HG03108 (cell line): ENCODE results near the gene GALNT18.

Experiments used
- ATAC-seq: cut with Tn5 transposase; IDR thresholded peaks from one replicate; pipeline ENCODE4 v1.9.1; 2021; ENCODE audit warnings: moderate library complexity; ENCODE audit not compliant: unreplicated experiment

GALNT18 gene

DNA sequence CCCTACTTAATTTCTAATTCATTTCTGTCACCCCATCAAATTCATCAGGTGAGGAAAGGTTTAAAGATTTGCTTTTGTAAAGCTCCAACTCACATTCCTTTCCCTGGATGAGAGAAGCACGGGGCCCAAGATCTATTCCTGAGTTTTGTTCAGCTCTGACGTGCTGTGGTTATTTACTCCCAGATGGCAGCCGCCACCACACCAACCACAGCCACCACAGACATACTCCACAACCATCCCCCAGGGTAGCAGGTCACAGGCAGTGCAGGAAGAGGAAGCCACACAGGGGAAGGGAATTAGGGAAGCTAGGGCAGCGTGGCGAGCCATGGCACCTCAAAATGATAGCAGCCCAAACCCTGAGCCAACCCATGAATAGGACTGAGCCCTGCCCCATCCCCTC lies 205.3 kb downstream of the GALNT18 start:
- ATAC-seq = no peak

DNA sequence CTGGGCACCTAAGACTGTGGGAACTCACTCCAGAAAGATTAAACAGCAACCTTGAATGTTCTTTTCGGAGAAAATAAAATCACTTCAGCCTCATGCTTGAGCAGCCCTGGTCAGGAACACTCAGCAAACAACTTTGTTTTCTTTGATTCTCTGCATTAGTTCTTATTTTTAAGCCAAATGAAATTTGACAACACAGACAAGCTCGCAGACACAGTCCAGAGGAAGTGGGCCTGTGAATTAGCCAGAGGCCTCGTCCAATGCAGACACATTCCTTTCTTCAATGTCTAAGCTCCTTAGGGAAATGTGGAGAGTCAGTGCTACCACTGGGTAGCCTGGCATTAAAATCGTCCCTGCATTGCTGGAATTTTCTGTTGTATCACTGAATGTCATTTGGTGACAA lies 205.9 kb downstream of the GALNT18 start:
- ATAC-seq = no peak

- ATAC-seq = no peak
Observed at GRCh38 chr11:11414996-11415395, 206.8 kb downstream of the GALNT18 start.

GRCh38 chr11:11413776-11414175 lies 208.0 kb downstream of the GALNT18 start:
- no peak for ATAC-seq

DNA sequence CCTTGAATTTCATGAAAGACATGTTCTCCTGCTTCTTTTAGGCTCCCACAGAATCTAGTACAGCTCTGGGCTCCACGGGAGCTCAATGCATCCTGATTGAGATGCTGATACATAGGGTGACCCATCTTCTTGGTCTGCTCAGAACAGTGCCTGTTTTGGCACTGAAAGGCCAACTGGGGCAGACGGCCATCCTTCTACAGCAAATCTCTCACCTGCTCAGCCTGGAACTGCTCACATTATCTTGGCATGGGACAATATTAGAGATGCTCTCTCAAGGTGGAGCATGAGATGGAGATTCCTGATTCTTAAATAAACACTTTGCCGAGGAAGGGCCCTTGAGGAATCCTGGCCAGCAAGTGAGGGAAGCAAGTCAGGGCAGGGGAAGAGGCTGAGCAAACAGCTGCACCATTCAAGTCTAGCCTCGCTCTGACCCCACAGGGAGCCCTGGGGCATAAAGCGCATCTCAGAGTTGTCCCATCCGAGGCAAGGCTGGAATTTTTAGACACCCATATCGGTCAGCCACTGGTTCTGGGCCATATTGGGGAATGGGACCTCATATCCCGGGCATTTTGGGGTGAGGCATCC lies 210.3 kb downstream of the GALNT18 start:
- ATAC-seq = no peak

GRCh38 chr11:11409901-11410300 lies 211.9 kb downstream of the GALNT18 start:
- no peak for ATAC-seq

GRCh38 chr11:11409224-11409623 lies 212.6 kb downstream of the GALNT18 start:
- ATAC-seq = no peak

DNA sequence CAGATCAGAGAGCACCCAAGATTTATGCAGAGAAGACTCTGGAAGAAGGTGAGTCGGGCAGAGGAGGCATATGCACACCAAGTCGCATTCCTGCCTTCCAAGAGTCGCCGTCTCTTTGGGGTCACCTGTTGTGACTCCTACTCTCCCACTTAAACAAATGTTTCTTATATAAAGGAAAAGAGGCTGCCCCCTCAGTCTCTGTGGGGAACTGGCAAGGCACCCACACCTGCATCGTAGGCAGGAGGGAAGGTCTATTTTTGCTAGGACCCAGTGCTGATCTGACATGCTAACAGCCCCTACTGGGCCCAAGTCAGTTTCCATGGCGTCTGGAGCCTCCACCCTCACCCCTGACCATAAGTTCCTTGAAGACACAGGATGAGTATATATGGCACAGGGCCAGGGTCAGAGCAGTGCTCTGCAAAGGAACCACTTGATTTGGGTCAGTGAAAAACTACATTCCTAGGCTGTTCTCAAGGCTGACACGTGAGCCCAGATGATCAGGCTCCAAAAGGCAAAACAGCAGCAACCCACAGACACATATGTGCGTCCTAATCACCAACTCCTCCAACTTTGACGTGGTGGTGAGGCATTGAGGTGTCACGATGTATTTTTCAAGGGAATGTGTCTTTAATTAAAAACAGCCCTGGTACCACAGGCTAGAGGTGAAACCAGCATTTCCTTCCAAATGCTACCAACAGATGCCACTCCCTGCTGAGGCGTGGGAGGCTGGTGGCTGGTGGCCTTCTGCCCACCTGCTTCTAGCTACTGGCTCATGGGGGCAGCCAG lies 213.2 kb downstream of the GALNT18 start:
- no peak for ATAC-seq

DNA sequence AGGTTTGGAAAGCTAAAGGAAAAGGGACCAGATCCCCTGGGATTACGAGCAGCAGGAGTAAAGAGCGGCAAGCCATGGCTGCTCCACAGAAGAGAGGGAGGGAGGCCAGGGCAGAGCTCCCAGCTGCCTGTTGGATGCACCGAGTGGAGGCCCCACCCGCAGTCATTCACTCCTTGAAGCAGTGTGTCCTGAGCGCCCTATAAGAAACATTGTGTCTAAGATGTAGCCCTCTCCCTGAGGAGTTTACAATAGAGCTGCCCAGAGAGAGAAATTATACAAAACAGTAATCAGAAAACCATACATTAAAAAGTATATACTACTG lies 214.1 kb downstream of the GALNT18 start:
- ATAC-seq = no peak

DNA sequence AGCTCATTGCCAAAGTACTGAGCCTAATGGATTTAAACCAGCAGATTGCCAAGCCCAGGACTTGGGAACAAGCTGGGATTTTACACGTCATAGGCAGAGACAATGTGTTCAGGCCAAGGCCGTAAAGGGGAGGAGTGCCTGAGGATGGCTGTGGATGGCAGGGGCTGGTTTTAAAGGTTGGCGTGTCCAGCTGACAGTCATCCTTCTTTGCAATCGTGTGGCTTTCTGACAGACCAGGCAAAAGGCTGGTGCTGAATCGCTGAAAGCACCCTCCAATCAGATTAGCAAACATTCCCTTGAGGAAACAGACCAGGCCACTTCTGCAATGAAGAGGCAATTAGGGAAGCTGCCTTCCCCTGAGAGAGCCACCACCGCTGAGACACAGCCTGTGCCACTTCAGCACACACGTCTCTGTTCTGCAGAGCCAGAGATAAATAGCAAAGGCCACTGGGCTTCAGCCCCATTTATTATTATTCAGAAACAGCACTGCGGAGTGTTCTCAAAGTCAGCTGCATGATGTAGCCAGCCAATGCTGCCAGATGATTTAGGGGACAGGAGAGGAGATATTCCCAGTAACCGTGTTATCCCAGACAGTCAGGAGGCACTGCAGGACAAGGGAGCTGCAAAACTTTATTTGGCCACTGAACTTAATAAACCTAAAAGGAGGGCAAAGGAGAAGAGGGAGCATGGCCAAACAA lies 214.6 kb downstream of the GALNT18 start:
- ATAC-seq = no peak

DNA sequence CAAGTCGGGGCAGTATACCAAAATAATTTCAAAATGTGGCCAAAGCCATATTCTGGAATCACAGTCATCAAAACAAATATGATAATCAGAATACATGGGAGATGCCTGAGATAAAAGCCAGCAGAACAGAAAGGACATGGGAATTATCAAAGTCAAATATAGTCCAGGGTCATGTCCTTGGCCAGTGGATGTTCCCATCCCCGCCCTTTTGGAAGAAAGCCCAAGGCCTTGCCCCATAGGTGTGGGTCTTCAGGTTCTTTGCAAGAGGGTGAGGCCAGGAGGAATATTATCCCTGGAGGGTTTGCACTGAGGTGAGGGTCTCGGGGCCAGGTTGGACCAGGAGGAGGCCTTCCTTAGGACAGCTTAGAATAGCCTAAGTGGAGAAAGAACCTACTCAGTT lies 215.2 kb downstream of the GALNT18 start:
- ATAC-seq = no peak

DNA sequence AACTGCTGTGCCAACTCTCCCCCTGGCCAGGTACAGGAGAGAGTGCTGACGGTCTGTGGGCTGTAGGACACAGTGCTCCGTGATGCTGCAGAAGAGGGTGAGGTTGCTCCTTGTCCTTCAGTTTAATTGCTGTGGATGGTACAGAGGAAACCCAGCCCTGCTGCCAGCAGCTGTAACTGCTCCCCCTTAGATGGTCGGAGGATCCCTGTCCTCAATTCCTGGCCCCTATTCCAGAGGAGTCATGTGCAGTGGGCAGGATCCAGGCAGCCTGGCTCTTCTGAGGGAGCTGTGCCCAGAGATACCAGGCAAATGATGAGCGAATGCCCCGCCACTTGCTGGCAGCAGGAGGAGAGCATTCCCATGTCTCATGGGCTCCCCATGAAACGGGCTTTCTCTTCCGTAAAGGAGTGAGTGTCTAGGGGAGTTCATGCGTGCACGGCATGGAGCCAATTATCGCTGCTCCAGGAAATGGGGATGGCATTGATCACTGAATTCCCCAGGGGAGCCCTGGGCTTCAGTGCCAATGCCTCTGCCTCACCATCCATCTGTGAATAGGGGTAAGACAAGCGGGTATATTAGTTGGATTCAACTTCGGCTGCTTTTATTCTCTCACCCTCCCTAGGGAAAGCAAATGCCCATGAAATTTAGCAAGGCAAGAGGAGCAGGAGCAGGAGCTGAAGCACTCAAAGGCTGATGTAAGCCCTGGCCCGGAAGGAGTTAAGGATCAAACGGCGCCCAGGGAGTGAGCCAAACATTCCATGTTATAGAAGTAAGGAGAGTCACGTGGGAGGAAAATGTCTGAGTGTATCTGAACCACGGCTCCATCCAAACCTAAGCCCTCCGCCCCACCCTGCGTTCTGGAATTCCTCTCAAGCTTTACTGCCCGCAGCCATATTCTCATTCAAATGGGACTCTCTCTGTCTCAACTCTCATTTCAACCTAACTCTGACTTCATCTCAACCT lies 217.8 kb downstream of the GALNT18 start:
- no peak for ATAC-seq

- ATAC-seq = no peak
Observed at GRCh38 chr11:11401960-11402535, 219.8 kb downstream of the GALNT18 start.

- ATAC-seq = no peak
Observed at GRCh38 chr11:11400635-11401232, 221.1 kb downstream of the GALNT18 start.

- no peak for ATAC-seq
Observed at GRCh38 chr11:11400121-11400520, 221.7 kb downstream of the GALNT18 start.

GRCh38 chr11:11397781-11398180 lies 224.0 kb downstream of the GALNT18 start:
- no peak for ATAC-seq

DNA sequence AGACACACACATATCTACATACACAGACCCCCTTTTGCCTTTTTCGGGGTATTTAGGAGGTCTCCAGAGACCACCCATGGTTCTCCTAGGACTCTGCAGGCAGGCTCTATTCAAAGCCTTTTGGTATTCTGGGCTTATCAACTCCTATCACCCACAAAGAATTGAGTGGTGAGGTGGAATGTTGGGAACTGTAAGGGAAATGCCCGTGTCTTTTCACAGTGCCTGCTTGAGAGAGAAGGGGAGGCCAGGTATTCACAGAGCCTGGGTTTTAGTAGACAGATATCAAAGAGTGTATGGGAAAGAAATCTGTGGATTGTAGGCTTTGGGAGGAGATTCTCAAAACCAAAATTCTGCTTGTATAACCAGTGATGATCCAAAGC lies 224.8 kb downstream of the GALNT18 start:
- no peak for ATAC-seq

GRCh38 chr11:11396301-11397035 lies 225.3 kb downstream of the GALNT18 start:
- no peak for ATAC-seq

GRCh38 chr11:11395126-11395525 lies 226.7 kb downstream of the GALNT18 start:
- no peak for ATAC-seq

DNA sequence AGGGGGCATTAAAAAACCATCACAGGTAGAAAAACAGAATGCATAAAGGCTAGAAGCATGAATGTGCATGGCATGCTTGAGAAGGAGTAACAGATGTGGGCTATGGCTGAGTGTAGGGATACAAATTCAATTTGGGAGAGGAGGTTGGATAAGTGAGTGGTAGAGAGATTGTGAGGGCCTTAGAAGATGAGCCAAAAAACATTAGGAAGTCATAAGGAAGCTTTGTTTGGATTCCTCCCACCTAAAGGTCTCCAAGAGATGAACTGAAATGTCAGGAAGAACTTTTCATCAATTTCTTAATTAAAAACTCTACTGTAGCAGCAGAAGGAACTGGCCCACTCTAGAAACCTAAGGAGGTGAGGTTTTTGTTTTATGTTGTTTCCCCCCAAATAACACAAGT lies 227.6 kb downstream of the GALNT18 start:
- ATAC-seq = no peak
